Measurements from ENCODE around the gene RALGDS.
A peak's percentile ranks its signal among the peaks of the same experiment; 100 is the strongest.

RALGDS gene

DNA sequence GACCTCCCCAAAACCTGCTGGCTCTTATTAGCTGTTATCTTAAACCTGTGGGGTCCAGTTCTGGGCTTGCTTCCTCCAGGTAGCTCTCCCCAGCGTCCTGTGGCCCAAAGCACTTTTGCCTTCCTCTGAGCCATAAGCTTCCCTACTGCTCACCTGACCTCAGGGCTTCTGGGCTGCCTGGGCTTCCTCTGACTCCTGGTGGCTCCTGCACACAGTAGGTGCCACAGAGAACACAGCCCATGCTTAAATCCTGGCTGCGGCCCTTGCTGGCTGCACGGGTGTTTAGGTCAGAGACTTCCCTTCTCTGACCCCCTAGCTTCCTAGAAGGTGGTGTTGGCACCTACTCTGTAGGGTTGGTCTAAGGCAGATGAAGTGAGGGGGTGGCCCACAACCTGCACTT is 2.5 kb downstream of the RALGDS start:
- no peak for DNase-seq

DNA sequence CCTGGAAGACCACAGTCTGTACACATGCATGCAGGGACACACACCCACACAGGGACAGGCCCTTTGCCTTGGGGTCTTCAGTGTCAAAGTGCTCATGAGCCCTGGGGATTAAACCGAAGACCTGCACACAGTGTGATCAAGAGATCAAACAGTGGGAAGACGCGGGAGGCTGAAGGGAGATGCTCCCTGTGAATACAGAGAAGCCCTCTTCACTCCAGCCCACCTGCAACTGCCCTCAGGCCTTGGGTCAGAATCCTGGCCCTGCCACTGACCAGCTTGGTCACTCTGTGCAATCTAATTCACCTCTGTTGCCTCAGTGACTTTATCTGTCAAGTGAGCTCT is 2.9 kb downstream of the RALGDS start:
- no peak for DNase-seq

DNA sequence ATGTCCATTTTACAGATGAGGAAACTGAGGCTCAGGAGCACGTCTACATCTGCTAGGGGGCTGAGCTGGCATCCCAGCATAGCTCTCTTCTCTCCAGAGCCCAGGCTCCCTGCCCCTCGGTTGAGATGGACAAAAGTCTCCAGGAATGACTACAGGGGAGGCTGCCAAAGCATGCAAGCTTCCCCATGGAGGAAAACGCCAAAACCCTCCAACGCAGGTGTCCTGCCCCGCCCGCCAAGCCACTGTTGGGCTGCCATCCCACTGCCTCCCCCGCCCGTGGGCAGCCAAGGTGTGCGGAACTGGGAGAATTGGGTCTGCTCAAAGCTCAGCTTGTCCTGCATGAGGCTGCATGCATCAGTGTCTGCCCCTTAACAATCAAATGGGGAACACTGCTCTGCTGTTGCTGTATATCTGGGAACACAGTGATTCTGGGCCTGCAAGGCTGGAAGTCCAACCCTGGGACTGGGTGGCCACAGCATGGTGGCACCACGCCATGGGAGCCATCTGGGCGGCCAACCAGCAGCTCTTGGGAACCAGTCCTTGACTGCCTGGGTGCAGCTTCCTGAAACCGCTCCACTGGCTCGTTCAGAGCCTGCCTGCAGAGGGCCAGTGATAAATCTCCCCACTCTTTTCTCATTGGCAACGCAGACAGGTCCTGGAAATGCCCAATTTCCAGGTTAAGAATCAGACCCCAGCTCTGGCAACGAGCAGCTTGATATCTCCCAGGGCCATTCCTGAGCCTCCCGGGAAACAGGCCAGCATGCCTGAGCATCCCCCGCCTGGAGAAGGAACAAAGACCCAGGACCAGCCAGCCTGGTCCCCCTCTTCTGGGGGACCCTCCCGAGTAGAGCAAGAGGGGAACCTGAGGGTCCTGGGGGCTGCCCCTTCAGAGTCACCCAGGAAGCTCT is 3.5 kb downstream of the RALGDS start:
- no peak for DNase-seq

DNA sequence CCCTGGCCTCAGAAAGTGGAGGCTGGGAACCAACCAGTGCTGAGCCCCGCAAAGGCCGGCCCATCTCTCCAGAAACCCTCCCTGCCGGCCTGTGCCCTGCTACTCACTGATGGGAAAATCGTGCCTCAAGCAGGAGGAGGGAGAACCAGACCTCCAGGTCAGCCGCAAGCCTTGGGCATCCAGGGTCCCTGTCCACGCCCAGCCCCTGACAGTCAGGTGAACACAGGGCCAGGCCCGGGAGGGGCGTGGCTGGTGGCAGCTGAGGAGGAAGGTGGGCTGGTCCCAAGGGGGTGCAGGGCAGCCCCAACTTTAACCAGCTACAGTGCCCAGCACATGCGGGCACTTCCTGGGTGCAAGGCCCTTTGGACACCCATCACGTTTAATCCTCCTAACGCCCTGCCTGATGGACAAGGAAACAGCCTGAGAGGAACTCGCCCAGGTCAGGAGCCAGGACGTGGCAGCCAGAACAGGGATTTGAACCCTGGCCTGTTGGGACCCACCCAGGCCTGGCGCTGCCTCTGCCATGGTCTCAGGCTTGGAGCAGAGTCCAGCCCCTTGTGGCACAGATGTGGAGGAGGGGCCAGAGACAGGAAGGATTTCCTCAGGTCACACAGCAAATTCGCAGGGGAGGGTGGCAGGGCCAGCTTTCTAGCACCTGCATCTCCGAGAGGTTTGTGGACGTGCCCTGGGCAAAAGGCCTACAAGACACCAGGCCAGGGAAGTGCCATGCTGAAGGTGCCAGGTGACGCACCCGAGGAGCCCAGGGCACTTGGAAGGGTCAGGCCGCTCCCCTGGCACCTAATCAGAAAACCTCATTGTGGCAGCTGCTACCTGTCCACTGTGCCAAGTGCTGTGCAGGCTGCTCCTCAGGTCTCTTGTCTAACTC is 4.5 kb downstream of the RALGDS start:
- no peak for DNase-seq

DNA sequence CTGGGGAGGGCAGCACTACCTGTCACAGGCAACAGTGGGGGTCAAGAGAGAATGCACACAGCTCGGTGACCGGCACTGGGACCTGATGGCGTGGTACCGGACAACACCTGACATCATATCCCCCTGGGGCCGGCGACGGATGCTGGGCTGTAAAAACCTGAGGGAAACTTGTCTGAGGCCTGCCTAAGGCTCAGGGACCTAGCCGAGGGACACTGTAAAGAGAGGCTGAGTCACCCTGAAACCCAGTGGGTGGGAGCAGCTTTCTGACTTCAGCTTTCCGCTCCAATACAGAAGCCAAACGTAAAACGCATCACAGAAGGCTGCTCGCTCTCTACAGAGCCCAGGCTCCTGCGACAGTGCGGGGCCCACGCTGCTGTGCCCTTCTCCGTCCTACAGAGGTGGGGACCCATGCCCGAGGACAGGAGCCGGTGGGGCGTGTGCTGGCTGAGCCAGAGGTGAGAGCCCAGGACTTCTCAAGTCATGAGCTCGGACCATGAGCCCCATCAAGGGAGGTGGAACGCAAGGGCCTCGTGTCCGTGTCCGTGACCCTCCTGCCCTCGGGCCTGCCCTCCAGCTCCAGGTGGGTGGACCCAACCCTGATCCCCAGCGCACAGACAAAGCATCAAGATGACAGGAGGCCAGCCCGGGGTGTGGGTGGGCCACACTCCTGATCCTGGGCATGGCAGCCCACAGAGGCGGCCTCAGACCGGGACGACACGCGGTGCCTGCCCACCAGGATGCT is 5.3 kb downstream of the RALGDS start:
- DNase-seq, result no peak

DNA sequence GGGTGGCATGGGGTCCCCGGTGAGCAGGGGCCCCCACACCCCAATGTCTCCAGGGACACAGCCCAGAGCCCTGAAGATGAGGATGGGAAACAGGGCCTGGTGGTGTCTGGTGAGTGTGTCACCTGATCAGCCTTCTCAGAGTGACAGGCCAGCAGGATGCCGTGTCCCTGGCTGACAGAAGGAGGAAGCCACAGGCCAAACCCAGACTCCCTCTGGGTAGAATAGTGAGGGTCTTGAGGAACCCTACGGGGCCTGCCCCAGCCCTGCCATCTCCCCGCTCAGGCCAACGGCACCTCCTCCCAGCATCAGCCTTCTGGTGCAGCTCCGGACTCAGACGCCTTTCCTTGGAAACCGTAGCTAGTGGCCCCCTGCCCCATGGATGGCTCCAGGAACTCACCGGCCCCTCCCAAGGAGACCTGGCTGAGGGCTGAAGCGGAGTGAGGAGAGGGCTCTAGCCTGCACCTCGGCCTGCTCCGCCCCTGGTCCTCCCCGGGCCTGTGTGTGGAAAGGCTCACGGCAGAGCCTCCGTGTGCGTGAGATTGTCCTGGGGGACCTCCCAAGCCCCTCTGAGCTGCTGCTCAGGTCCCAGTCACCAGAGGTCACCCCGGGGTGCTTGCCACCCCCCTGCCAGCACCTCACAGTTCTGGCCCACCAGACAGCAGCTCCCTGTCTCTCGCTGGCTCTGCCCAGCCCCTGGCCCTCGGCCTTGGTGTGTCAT is 6.0 kb downstream of the RALGDS start:
- no peak for DNase-seq

DNA sequence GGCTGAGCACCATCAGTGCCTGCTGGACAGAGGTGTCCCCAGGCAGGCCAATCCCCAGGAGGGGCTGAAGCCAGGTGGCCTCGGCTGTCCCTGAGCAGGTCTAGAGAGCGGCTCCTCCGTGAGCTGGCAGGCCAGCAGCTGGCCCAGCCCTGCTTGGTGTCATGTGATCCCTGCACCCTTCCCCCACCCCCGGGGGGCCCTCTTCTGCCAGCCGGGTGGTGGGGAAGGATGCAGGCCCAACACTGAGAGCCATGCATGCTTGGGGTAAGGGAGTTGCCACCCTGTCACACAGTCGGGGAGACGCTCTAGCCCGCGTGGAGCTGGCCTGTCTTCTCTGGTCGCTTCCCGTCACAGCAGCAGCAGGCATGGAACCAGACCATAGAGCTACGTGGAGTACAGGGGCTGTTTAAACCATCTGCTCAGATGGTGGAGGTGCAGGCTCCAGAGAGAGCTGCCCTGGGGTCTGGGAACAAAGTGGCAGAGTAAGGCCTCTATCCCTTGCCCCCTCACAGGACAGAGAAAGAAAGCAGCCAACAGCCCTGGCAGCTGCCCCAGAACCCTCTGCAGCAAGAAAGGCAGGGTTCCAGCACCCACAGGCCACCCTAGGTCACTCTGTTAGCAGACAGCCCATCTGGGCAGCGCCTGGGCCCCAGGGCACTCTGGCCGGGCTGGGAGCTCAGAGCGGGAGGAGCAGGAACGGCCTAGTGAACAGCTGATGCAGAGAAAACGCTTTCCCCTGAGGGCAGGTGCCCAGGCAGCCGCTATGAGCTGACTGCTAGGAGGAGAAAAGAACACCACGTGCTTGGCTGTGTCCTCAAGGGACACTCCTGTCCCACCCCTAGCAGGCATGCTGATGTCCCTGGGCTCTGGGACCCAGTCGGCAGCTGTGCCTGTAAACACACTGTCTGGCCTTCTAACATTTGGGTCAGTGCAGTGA is 6.8 kb downstream of the RALGDS start:
- peak; percentile 33 for DNase-seq

DNA sequence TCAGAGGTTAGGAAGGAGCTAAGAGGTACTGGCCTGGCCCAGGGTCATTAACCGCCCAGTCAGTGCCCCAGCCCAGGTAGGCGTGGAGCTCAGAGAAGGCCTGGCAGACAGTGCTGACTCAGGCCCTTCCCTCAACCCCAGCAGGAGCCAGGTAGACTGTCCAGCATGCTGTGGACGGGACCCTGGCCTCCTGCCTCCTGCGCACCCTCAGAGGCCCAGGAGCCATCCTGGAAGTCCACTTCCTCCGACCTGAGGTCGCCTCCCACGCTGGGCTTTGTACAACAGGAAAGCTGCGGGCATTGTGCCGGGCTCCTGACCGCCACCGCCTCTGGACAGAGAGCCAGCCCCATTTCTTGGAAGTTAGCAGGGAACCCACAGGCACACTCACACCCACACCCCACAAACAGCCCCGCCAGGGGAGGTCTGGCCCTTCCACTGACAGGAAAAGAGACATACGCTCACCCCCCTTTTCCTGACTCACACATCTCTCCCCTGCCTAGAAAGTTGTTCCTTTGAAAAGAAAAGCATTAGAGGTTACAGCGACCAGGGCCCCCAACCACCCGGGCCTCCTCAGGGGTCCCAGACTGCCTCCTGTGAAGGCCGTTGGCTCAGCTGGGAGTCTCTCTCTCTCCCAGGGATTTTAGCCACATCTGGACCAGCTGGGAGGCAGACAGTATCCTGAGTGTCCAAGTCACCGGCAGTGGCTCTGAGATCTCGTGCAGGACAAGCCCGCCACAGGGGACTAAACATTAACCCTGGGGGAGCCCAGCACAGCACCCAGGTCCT is 7.7 kb downstream of the RALGDS start:
- no peak for DNase-seq

DNA sequence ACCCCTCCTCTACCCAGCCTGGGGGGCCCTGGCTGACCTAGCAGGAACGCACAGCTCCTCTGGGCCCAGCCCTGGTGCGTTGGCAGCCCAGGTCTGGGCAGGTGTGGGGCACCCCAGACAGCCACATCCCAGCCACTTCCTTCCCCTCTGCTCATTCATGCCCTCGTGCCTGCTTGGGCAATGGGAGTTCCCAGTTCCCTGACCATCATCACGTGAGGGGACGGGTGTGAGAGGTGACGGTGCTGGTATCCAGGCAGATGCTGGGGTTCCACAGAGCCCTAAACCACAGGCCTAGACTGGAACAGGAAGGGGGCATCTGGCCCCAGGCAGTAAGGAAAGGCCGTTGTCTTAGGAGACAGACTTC is 8.4 kb downstream of the RALGDS start:
- no peak for DNase-seq

DNA sequence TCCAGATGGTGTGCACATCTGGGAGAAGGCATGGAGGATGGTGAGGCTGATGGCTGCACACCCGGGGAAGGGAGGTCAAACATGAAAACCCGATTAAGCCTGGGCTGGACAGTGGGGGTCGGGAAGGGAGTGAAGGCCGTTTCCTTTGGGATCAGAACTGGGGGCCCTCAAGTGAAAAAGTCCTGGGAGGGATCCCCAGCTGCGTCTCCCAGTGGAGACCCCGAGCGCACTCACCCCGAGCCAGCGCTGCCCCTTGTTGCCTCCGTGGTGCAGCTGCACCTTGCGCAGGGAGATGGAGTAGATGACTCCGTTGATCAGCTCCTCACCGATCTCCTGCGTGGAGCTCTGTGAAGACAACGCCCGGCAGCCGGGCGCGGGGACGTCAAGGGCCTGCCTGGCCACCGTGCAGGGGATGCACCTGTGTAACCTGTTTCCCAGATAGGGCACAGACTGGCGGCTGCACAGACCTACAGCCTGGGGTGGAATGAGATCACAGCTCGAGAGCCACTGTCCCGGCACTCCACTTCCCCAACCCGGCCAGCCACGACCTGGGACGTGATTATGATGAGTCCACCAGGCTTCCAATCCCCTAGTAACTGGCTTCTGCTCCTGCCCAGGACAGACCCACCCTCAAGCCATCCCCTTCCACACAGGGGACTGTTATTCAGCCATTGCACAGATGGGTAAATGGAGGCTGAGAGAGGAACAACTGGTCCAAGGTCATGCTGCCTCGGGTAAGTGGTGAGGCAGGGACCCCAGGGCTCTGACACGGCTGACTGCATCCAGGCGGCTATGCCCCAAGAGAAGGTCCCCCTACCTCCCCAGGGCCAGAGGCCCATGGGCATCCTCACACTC is 9.0 kb downstream of the RALGDS start:
- DNase-seq, result no peak

DNA sequence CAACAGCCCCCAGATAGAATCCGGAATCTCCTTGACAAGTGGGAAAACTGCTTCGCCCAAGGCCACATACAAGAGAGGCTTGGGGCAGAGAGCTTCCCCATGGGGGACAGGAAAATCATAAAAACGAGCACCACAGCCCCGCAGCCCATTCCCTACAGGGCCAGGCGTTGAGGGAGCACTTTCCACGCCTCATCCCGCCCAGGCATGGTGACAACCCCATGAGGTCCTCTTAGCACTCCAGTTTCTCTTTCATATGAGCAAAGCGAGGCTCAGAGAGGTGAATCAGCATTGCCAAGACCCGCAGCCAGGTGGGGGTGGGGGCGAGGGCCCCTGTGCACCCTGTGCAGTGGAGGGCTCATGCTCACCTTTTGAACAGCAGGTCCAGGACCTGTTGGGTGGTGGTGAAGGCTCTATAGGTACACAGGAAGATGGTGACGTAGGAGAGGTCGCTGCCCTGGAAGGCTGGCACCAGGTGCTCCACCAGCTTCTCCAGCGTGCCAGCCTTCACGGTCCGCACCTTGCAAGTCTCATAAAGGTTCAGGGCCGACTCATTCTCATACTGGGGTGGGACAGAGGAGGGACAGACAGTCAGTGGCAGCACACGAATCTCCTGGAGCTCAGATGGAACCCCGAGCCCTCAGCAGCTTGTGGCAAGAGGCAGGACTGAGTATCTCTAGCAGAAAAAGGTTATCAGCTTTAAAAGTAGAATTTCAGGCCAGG is 10.9 kb downstream of the RALGDS start:
- DNase-seq, result no peak

DNA sequence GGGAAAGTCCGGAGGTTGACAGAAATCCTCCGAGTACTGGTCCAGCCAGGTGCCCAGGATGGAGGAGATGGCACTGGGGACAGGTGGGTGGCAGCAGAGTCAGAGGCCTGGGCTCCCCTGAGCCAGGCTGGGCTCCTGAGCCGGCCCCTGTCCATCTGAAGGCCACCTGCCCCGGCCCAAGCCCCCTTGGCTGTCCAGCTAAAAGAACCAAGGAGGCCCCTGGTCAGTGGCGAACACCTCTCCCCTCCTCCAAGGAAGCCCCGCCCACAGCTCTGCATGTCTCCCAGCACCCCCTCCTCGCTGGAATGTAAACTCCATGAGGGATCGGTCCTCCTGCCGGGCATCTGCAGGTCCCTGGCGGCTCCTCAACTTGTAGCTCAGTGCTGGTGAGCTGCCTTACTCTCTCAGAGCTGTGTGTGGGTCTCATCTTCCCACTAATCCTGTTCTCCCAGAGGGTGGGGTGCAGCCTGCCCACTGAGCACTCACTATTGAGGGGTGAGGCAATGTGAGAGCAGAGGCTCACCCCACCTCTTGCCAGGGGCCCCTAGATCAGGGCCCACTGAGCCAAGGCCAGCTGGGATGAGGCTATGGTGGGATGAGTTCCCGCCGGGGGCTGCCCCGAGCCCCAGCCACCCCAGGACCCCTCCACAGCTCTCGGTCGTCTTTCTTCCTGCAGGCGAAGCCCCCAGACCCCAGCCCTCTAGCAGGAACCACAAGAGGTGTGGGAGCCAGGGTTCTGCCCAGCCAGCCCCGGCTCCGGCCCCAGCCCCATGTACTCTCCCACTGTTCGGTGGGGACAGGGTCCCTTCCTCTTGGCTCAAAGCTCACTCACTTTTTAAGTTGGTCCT is 12.0 kb downstream of the RALGDS start:
- DNase-seq, result no peak

DNA sequence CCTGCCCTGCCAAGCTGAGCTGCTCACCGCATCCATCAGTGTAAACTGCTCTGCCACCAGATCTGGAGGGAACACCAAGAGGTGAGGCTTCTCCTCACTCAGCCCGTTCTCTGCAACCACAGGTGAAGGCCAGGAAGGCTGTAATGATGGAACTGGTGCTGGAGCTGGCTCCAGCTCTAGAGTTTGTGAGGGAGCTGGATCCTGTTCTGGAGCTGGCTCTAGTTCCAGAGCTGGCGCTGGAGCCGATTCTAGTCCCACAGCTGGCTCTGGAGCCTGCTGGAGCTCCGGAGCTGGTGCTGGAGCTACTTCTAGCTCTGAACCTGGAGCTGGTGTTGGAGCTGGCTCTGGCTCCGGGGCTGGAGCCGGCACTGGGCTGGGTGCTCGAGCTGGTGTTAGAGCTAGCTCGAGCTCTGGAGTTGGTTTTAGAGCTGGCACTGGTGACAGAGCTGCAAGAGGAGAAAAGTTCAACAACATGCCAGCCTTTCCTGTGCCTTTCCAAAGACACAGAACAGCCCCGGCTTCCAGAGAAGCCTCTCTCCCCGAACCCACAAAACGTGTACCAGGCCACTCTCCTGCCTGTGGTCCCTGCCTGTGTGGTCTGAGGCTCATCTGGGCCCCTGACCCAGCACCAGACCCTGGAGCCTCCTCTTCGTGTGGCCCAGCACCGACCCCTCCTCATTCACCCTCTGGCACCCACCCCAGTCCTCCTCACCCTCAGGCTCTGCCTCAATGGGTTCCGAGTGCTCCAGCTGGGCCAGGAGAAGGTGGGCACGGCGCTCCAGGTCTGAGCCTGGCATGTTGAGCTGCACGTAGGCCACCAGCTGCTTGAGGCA is 12.9 kb downstream of the RALGDS start:
- no peak for DNase-seq

DNA sequence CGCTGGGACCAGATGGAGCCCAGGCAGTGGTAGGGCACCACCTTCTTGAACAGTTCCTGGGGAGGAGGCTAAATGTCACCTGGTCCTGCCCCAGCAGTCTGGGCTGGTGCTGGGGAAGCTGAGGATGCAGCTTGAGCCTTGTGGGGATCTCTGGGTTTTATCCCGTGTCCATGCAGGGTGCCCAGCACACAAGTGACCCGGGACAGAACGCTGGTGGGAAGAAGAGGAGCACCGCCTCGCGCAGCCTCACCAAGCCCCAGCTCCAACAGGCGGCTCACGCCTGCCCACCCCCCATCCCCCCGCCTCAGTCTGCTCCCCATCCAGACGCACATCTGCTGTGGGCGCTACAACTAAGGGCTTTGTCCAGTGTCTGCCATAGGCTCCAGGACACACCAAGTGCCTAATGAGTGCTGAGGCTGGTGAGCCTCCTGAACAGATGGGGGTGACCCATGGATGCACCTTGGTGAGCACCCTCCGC is 13.8 kb downstream of the RALGDS start:
- no peak for DNase-seq

DNA sequence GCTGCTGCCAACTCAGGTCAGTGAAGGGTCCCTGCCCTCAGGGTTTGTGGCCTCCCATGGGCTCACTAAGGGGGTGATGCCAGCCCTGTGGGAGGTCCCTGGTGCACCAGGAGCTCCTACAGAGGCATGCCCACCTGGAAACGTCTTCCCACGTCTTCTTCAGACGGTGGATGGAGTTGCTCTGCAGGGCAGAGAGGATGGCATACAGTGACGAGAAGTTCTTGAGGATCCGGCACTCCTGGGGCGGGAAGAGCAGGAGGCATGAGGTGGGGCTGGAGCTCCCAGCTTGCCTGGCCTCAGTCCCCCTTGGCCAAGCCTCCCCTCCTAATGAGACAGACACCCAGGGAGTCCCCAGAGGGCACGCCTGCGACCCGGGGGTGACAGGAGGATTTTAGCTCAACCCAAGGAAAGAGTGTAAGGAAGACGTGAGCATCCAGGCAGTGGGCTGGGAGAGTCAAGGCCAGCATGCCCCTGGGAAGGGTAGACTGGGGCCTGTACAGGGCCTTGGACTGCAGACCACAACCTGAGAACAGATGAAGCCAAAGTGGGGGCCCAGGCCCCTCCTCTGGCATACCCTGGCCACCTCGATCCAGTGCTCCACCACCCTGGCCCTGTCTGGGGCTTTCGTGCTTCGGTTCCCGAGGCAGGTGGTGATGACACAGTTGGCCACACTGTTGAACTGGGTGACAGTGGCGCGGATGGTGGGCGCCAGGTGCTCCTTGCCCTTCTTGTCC is 14.4 kb downstream of the RALGDS start:
- no peak for DNase-seq

DNA sequence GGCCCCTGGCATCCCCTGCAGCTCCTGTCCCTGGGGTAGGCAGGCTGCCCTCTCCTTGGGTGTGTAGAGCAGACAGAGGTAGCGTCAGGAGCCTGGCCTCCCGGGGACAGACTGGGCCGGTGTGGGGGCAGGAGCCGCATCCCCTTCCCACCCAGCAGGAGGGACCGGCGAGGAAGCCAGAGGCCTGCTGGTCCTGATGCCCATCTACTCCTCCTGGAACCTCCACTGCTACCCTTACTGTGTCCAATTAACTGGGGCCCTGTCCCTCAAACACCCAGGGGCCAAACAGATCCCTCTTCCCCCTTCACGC is 15.6 kb downstream of the RALGDS start:
- no peak for DNase-seq

All from NCI-H1694 (cell line).